ENCODE results near the gene VAC14. TPM values are rescaled to one million over a fixed set of nuclear protein-coding genes. Genes with fewer than 3 reads are reported as not detected.
"Not testable (repeated sequence)": the region's sequence is repeated elsewhere in the genome, so short reads cannot be mapped to it uniquely, and the experiment has no call there.

Gene VAC14
- polyA plus RNA-seq, 12 donors, result 19.7 to 32.3 (median 24.9) TPM; not detected in 1

DNA sequence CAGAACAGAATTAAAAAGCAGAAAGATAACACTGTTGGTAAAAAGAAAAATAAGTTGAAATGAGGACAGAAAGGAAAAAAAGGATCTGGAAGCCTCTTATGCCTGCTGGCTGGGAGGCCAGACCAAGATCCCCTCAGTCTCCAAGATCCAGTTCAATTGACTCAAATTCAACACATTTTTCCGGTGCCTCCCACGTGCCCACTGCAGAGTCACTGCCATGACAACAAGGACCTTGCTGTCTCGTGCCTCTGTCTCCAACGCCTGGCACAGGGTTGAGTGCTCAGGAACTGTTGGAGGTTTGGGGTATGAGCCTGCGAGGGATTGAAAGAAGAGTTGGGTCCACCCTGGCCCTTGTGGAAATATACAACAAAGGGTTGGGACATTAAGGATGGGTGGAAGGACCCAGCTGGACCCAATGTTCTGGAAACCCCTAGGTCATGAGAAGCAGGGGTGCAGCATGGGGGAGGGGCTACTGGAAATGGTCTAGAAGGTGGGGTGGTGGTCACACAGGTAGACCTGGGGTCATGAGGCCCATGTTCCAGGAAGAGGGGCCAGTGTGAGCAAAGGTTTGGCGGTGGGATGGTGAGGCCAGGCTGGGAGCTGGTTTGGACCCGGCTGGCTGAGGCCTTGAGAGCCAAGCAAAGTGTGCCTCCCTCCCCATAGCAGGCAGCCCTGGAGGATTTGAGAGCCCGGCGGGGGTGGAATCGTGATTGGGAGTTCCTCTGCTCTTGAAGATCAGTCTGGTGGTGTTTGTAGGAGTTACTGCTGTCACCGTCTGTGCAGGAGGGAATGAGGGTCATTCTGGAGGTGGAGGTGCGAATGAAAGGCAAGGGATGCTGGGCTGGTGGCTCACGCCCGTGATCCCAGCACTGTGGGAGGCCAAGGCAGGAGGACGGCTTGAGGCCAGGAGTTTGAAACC lies 153.3 kb downstream of the VAC14 start:
- no peak for DNase-seq

GRCh38 chr16:70646260-70647241 lies 154.4 kb downstream of the VAC14 start, which contains the start of gene IL34:
Gene IL34, plus strand, starts transcription at chr16:70646559. Its CDS starts 389 bp downstream, at chr16:70646948.
- DNase-seq, result no peak

DNA sequence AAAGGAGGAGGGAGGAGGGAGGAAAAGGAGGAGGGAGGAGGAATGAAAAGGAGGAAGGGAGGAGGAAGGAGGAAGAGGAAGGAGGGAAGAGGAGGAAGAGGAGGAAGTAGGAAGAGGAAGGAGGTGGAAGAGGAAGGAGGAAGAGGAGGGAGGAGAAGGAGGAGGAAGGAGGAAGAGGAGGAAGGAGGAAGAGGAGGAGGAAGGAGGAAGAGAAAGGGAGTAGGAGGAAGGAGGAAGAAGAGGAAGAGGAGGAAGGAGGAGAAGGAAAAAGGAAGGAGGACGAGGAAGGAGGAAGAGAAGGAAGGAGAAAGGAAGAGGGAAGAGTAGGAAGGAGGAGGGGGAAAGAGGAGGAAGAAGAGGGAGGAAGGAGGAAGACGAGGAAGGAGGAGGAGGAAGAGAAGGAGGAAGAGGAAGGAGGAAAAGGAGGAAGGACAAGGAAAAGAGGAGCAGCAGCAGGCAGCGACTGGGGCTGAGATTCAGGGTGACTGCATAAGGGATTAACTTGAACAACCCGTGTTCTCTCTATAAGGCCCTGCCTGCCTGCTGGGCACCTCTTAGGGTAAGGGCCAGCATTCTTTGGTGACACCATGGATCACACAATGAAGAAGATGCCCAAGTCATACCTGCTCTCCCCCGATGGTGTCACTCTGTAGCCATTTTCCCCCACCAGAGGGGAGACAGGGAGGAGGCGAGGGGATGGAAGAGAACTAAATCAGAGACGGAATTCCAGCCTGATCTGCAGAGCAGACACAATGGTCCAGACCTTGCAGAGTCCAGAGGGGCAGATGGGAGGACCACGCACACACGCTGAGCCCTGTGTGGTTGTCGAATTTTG lies 156.0 kb downstream of the VAC14 start:
- no peak for DNase-seq

DNA sequence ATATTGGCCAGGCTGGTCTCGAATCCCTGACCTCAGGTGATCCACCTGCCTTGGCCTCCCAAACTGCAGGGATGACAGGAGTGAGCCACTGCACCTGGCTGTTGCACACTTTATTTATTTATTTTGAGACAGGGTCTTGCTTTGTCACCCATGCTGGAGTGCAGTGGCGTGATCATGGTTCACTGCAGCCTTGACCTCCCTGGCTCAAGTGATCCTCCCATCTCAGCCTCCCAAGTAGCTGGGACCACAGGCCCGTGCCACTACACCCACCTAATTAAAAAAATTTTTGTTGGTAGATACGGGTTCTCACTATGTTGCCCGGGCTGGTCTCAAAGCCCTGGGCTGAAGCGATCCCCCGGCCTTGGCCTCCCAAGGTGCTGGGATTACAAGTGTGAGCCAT lies 157.7 kb downstream of the VAC14 start:
- DNase-seq, result not testable (repeated sequence)

- no peak for DNase-seq
Measured at GRCh38 chr16:70642633-70643032, 158.3 kb downstream of the VAC14 start.

DNA sequence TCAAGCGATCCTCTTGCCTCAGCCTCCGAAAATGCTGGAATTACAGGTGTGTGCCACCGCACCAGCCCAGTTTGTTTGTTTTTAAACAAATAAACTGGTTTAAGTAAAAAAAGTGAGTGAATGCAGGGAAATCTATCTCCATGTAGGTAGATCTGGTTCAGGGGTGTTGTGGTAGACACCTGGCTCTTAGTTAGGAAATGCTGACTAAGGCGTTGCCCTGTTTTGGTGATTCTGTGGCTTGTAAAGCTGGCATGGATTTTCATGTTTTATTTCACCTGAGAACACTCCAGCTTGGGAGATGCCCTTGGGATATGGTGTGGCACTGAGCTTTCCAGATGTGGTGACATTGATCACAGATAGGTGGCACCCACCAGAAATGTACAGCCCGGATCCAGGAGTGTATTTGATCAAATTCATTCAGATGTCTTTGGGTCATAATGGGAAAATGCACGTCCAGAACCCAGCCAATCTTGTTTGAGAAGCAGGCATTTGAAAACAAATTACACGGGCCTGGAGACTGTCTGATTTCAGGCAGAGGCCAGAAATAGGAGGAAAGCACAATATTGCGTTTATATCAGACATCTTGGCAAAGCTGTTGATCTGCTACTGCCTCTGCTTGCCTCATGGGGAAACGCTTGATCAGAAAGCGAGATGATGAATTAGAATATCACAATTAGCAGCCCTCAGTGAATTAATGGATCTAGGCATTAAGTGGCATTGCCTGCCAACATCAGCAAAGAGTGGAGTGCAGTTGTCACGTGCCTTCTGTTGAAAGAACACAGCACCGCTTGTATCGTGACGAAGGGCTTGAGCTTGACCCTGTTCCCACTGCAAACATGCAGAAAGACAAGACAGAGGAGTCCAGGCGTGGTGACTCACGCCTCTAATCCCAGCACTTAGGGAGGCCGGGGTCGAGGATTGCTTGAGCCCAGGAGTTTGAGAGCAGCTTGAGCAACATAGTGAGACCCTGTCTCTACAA lies 161.9 kb downstream of the VAC14 start:
- no peak for DNase-seq

Other genes with a start within 250 kb of the VAC14 start
- 10 to 100 TPM in 1 of 12 donors, 1 to 10 TPM in 9, not detected in 2; 4.0 to 10.1 (median 5.2) TPM for gene IL34, start 154.6 kb downstream of the VAC14 start, polyA plus RNA-seq (ENCODE audit: insufficient read length in 12 of 12)
- gene MTSS2, start 115.1 kb downstream of the VAC14 start, polyA plus RNA-seq (ENCODE audit: insufficient read length in 12 of 12), result 100 to 1,000 TPM in 8 of 12 donors, 10 to 100 TPM in 4; 80.7 to 148 (median 107) TPM